NB4 (cell line): Measurements from ENCODE around the gene CCL2.

Experiments
- DNase-seq: peaks from one replicate; pipeline ENCODE4 v3.0.0; 2010; ENCODE audit warnings: low read depth
- H3K4me3 ChIP-seq: one replicate; pipeline ENCODE4 v1.5.1; 2011; ENCODE audit warnings: mild to moderate bottlenecking, low read depth, low read length, moderate library complexity
- CTCF ChIP-seq: IDR thresholded peaks from one replicate; pipeline ENCODE4 v1.5.1; 2012; ENCODE audit warnings: low read depth, low read length
- MAX ChIP-seq: IDR thresholded peaks from 2 replicates; pipeline ENCODE4 v1.6.1; 2011; ENCODE audit warnings: low read depth, low read length
- MYC ChIP-seq: IDR thresholded peaks from 2 replicates; pipeline ENCODE4 v1.6.1; 2011; ENCODE audit warnings: low read depth, low read length
- POLR2A ChIP-seq: IDR thresholded peaks from 2 replicates; pipeline ENCODE4 v1.6.1; 2011; ENCODE audit warnings: mild to moderate bottlenecking; ENCODE audit not compliant: insufficient read length; ENCODE audit errors: extremely low read depth

CCL2 gene

GRCh38 chr17:34260861-34261260, 5.8 kb downstream of the CCL2 start:
- DNase-seq: no peak
- H3K4me3 ChIP-seq: no peak overlapping the region
- TF ChIP-seq MAX (no peak), CTCF (no peak), MYC (no peak), POLR2A (no peak)

GRCh38 chr17:34261568-34262337, 6.7 kb downstream of the CCL2 start:
- no peak overlapping the region for H3K4me3 ChIP-seq
- DNase-seq: no peak
- TF ChIP-seq MAX (no peak), POLR2A (no peak), CTCF (no peak), MYC (no peak)

- no peak for DNase-seq
- H3K4me3 ChIP-seq: no peak overlapping the region
- TF ChIP-seq MYC (no peak), POLR2A (no peak), MAX (no peak), CTCF (no peak)
Measured at GRCh38 chr17:34265711-34266110, 10.6 kb downstream of the CCL2 start.

- DNase-seq: peak; percentile 33
- H3K4me3 ChIP-seq: no peak within 1 kb of the TSS
- no peak for TF ChIP-seq CTCF
- no peak for TF ChIP-seq MAX
- TF ChIP-seq POLR2A: no peak
Measured at GRCh38 chr17:34269969-34270368, 14.9 kb downstream of the CCL2 start, which contains the start of gene CCL7. TSS of gene CCL7 (plus strand) at chr17:34270221. CDS start at chr17:34270291, 70 bp downstream.

- DNase-seq: no peak
- no peak overlapping the region for H3K4me3 ChIP-seq
- no peak for TF ChIP-seq MYC
- TF ChIP-seq POLR2A: no peak
- TF ChIP-seq CTCF: no peak
- TF ChIP-seq MAX: no peak
Measured at GRCh38 chr17:34275881-34276280, 20.8 kb downstream of the CCL2 start.
